Measurements from ENCODE around the gene LIPI. TPM values are rescaled to one million over a fixed set of nuclear protein-coding genes. Genes with fewer than 3 reads are reported as not detected.

Gene LIPI
- not detected in 2 replicates for total RNA-seq
- polyA plus RNA-seq, result not detected in 2 replicates
- polyA plus RNA-seq (2012), result not detected in 2 replicates
- polyA minus RNA-seq (ENCODE audit: low replicate concordance), result not detected in 2 replicates

- no peak within 1 kb of the TSS for H3K27ac ChIP-seq (ENCODE audit: insufficient read depth, low read length)
- H2AFZ ChIP-seq (ENCODE audit: low read length), result no peak within 1 kb of the TSS
- no peak within 1 kb of the TSS for H3K4me2 ChIP-seq (ENCODE audit: extremely low read depth, insufficient read depth, low read length)
- H3K9ac ChIP-seq (ENCODE audit: insufficient read depth, low read length), result no peak within 1 kb of the TSS
- DNase-seq (ENCODE audit: low read depth in 2 of 2), result no peak
- H3K9me3 ChIP-seq (ENCODE audit: control insufficient read depth, insufficient read depth, low read depth, low read length), result no peaks in the 10 kb centered on the region
- no peaks in the 10 kb centered on the region for H3K79me2 ChIP-seq (ENCODE audit: control insufficient read depth, insufficient read depth, low read length)
- no peaks in the 10 kb centered on the region for H4K20me1 ChIP-seq (ENCODE audit: control insufficient read depth, extremely low read depth, insufficient read depth, low read length)
- no peaks in the 10 kb centered on the region for H3K4me1 ChIP-seq (ENCODE audit: control insufficient read depth, extremely low read depth, insufficient read depth, low read length)
- no peaks in the 10 kb centered on the region for H3K27me3 ChIP-seq (ENCODE audit: control insufficient read depth, insufficient read depth, low read length)
- no peak for TF ChIP-seq CTCF (conservative IDR thresholded peaks at IDR 0.05 in 1 of 2, IDR thresholded peaks at IDR 0.05 in 1 of 2; ENCODE audit: low read depth in 1 of 2, low read length in 2 of 2)
- no peak for TF ChIP-seq EZH2 (IDR thresholded peaks at IDR 0.05; ENCODE audit: low read length, missing control alignments)
- H3K36me3 ChIP-seq (ENCODE audit: control insufficient read depth, insufficient read depth, low read length), result no peaks in the 10 kb centered on the region
- H3K4me3 ChIP-seq (replicated peaks in 1 of 4; ENCODE audit: control extremely low read depth in 1 of 4, insufficient read depth in 1 of 4, low read depth in 3 of 4, low read length in 4 of 4), result no peak within 1 kb of the TSS
Observed at GRCh38 chr21:14210738-14211137, at the start of gene LIPI. TSS of gene LIPI (minus strand) at chr21:14210955. CDS start at chr21:14210845, 110 bp downstream.

GRCh38 chr21:14260174-14260764 lies 49.5 kb upstream of the LIPI start:
- Histone ChIP-seq H3K27ac (ENCODE audit: insufficient read depth, low read length) (no peak overlapping the region), H4K20me1 (ENCODE audit: control insufficient read depth, extremely low read depth, insufficient read depth, low read length) (no peaks in the 10 kb centered on the region), H3K27me3 (ENCODE audit: control insufficient read depth, insufficient read depth, low read length) (no peaks in the 10 kb centered on the region), H3K9me3 (ENCODE audit: control insufficient read depth, insufficient read depth, low read depth, low read length) (no peaks in the 10 kb centered on the region), H3K4me1 (ENCODE audit: control insufficient read depth, extremely low read depth, insufficient read depth, low read length) (no peaks in the 10 kb centered on the region), H3K79me2 (ENCODE audit: control insufficient read depth, insufficient read depth, low read length) (no peaks in the 10 kb centered on the region), H3K9ac (ENCODE audit: insufficient read depth, low read length) (no peak overlapping the region), H3K4me2 (ENCODE audit: extremely low read depth, insufficient read depth, low read length) (no peak overlapping the region), H3K4me3 (replicated peaks in 1 of 4; ENCODE audit: control extremely low read depth in 1 of 4, insufficient read depth in 1 of 4, low read depth in 3 of 4, low read length in 4 of 4) (no peak overlapping the region), H3K36me3 (ENCODE audit: control insufficient read depth, insufficient read depth, low read length) (no peaks in the 10 kb centered on the region), H2AFZ (ENCODE audit: low read length) (no peak overlapping the region)
- TF ChIP-seq CTCF (conservative IDR thresholded peaks at IDR 0.05 in 1 of 2, IDR thresholded peaks at IDR 0.05 in 1 of 2; ENCODE audit: low read depth in 1 of 2, low read length in 2 of 2) (no peak), EZH2 (IDR thresholded peaks at IDR 0.05; ENCODE audit: low read length, missing control alignments) (no peak)
- DNase-seq (ENCODE audit: low read depth in 2 of 2), result no peak

- no peaks in the 10 kb centered on the region for H3K4me1 ChIP-seq (ENCODE audit: control insufficient read depth, extremely low read depth, insufficient read depth, low read length)
- no peak overlapping the region for H3K4me3 ChIP-seq (replicated peaks in 1 of 4; ENCODE audit: control extremely low read depth in 1 of 4, insufficient read depth in 1 of 4, low read depth in 3 of 4, low read length in 4 of 4)
- no peak overlapping the region for H3K27ac ChIP-seq (ENCODE audit: insufficient read depth, low read length)
- no peak overlapping the region for H3K9ac ChIP-seq (ENCODE audit: insufficient read depth, low read length)
- no peaks in the 10 kb centered on the region for H3K79me2 ChIP-seq (ENCODE audit: control insufficient read depth, insufficient read depth, low read length)
- peak; percentile 28 to 58 for DNase-seq (ENCODE audit: low read depth in 2 of 2)
- no peak overlapping the region for H3K4me2 ChIP-seq (ENCODE audit: extremely low read depth, insufficient read depth, low read length)
- H2AFZ ChIP-seq (ENCODE audit: low read length), result no peak overlapping the region
- TF ChIP-seq CTCF (conservative IDR thresholded peaks at IDR 0.05 in 1 of 2, IDR thresholded peaks at IDR 0.05 in 1 of 2; ENCODE audit: low read depth in 1 of 2, low read length in 2 of 2) (peak; percentile 44 to 50), EZH2 (IDR thresholded peaks at IDR 0.05; ENCODE audit: low read length, missing control alignments) (no peak)
- H3K27me3 ChIP-seq (ENCODE audit: control insufficient read depth, insufficient read depth, low read length), result no peaks in the 10 kb centered on the region
- H3K9me3 ChIP-seq (ENCODE audit: control insufficient read depth, insufficient read depth, low read depth, low read length), result no peaks in the 10 kb centered on the region
- H4K20me1 ChIP-seq (ENCODE audit: control insufficient read depth, extremely low read depth, insufficient read depth, low read length), result no peaks in the 10 kb centered on the region
- H3K36me3 ChIP-seq (ENCODE audit: control insufficient read depth, insufficient read depth, low read length), result no peaks in the 10 kb centered on the region
Observed at GRCh38 chr21:14259747-14260146, 49.0 kb upstream of the LIPI start.

All from fibroblast of lung (primary cell).